GM18526 (cell line): ENCODE measurements around the gene SGK1.

Experiments
- POLR2A ChIP-seq: IDR thresholded peaks from 3 replicates; pipeline ENCODE4 v1.6.1; 2011; ENCODE audit not compliant: insufficient read length; ENCODE audit errors: extremely low read depth

The SGK1 gene

DNA sequence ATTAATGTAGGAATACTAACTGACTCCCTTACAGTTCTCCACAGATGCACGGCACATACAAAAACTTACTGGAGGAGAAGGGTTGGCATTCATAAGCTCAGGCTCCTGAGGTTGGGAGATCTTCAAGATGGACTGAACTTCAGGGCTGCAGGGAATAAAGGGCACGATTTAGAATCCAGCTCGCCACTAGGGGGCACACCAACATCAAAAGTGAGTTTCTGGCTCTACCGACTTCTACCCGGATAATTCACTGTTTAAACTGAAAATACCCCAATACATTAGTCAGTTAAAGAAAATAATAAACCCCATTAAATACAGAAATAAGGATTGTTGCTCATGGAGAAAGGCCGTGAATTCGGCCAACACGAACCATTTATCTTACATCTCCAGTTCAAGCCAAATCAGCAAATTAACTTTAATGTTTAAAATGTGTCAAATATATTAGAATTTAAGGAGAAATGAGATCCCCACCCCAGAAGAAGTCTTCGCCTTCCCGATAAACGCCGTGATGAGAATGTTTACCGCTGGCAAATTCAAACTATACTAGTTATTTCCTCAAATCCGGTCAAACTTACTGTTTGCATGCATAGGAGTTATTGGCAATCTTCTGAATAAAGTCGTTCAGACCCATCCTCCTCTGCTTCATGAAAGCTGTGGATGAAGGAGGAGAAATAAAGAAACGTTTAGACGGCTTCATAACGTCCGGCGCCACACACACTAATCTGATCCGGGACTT, 143.8 kb downstream of the SGK1 start:
- TF ChIP-seq POLR2A, result no peak

DNA sequence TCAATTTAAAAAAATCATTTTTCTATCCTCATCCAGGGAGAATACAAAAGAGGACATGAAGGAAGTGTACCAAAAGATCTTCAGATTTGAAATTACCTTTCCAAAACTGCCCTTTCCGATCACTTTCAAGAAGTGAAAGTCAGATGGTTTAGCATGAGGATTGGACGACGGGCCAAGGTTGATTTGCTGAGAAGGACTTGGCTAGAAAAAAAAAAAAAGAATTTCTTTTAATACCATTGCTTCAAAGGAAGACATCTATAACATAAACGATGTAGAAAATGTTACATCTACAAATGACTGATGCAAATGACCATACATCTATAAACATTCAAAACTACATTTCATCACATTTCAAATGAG, 144.6 kb downstream of the SGK1 start:
- no peak for TF ChIP-seq POLR2A

GRCh38 chr6:134172706-134173365, 145.1 kb downstream of the SGK1 start:
- TF ChIP-seq POLR2A, result no peak

- TF ChIP-seq POLR2A, result no peak
Observed at GRCh38 chr6:134172020-134172705, 145.7 kb downstream of the SGK1 start.

- no peak for TF ChIP-seq POLR2A
Observed at GRCh38 chr6:134171517-134171916, 146.4 kb downstream of the SGK1 start.

GRCh38 chr6:134170844-134171243, 147.1 kb downstream of the SGK1 start:
- no peak for TF ChIP-seq POLR2A

DNA sequence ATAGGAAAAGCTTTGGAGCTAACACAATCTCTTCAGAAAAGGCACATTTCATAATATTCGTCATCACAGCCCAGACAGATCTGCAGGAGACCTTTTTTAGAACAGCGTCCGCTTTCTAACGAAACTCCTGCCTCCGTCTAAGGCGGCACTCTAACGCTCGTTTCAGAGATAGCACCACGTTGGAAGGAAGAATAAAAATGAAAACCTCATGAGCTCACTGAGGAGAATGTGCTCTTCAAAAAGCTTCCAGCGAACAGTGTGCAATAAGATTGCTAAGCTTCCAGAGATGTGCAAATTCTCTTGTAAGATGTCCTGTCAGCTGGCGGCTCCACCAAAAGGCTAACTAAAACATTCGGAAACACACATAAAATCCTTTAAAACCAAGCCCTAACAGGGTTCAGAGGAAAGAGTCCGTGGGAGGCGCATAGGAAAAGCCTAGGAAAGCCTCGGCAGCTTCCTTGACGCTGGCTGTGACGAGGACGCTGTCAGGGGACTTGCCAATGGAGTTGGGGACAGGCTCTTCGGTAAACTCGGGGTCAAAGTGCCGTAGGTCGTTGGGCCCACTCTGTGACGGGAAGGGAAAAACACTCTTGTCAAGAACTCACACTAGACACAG, 147.9 kb downstream of the SGK1 start:
- TF ChIP-seq POLR2A, result no peak

GRCh38 chr6:134168590-134169208, 149.2 kb downstream of the SGK1 start:
- TF ChIP-seq POLR2A, result no peak

DNA sequence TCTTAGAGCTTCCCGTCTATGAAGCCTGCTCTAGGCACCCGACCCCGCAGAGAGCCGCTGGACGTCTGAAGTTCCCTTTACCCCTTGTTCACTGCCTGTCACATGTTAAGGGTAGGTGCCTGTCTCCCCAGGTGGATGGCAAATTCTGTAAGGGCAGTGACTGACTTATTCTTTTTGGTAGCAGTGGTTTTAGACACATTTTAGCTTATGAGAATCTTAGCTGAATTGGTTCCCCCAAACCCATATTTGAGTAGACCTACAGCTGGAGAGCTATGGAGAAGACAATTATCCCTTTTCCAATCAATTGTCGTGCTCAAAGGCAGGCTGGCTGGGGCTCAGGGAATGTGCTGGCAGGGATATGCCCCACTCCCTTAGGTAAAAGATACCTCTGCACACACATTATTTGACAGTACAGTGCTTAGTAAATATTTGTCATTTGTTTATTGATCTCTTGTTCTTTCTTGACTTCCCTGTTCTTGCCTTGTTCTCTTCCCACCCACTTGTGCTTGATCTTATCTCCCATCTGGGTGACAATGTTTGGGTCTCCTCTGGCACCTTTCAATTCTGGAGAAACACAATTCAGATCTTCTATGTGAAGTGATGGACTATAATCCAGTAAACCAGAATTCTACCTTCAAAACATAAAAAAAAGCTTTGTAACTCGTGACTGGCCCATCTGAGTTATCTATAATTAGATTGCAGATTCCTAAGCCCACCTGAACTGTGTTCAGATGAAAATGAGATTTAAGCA, 151.2 kb downstream of the SGK1 start:
- TF ChIP-seq POLR2A, result no peak

DNA sequence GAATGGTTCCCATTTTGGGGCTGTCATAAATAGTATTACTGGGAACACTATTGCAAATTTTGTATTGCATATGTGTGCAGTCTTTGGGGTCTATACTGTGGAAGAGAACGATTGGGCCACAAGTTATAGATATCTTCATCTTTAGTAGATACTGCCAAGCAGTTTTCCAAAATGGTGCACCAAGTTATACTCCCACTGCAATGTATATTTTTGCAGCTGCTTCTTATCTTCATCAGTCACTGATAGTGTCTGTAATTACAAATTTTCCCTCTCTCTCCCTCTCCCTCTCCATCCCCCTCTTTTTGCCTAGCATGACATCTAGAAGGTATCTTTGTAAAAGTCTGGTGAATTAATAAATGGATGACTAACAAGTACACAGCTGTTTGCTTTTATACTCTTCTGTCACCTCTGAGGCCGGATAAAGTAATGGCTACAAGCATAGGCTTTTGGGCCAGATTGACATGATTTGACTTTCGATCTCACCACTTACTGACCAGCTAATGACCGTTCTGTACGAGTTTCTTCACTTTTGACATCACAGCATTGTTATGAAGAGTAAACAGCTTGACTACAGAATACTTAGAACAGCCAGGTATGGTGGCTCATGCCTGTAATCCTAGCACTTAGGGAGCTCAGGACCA, 152.2 kb downstream of the SGK1 start:
- no peak for TF ChIP-seq POLR2A

DNA sequence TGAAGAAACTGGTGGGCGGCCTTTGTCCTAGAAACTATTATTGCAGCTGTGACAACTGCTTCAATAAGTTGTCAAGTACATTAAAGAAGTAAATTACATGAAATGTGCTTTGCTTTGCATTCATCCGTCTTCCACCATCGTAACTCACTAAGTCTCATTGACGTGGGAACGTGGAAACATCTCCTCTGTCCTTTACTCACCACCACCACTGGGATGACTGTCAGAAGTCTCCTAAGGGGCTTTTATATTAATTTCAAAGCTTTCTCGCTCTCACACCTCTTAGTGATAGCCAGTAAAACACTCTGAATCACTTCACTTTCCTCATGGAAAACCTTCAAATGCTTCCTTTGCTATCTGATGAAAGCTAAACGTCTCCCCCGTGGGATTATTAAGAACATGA, 153.6 kb downstream of the SGK1 start:
- no peak for TF ChIP-seq POLR2A

GRCh38 chr6:134162932-134163331, 155.0 kb downstream of the SGK1 start:
- TF ChIP-seq POLR2A, result no peak

- TF ChIP-seq POLR2A, result no peak
Observed at GRCh38 chr6:134161041-134161440, 156.9 kb downstream of the SGK1 start.

- TF ChIP-seq POLR2A, result no peak
Observed at GRCh38 chr6:134152767-134153485, 165.0 kb downstream of the SGK1 start.
